NOMO-1 treated with dmso at 0.1 percent for 144 hours (cell line): Measurements from ENCODE around the gene KY.

Experiments
- DNase-seq: peaks from one replicate; lab custom pipeline; 2025; ENCODE audit not compliant: unreplicated experiment; lab: John Stamatoyannopoulos, UW

Gene KY

DNA sequence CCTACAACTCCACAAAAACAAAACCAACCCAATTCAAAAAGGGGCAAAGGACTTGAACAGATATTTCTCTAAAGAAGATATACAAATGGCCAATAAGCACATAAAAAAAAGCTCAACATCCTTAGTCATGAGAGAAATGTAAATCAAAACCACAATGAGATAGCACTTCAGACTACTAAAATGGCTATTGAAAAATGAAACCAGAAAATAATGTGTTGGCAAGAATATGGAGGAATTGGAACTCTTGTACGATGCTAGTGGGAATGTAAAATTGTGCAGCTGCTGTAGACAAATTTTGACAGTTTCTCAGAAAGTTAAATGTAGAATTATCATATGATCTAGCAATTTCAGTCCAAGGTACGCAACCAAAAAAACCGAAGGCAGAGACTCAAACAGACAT is 29.0 kb downstream of the KY start:
- no peak for DNase-seq

DNA sequence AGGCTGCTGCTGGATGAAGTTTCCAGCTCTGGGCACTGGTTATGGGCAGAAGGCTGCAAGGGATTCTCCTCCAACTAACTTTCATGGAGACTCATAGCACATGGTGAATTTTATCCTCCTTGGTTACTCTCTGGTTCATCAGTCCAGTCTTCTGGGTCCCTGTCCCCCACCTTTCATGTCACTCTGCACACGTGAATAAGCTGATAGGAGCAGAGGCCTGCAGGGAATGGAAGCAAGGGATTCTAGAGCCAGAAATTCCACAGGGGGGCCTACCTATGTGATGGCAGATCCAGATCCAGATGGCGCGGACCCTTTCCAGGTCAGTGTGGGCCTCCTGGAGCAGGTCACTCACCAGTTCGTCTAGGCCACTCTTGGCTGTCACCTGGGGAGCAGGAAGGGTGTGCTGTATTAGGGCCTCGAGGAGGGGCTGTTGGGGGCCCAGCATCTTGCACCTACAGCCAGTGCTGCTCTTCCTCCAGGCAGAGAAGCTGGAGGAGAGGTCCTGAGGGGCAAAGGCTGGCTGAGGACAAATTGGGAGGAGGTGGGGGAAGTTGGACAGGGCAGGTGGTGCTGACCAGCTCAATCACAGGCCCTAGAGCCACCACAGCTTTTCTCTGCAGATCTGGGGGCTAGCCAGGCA is 30.2 kb downstream of the KY start:
- no peak for DNase-seq

DNA sequence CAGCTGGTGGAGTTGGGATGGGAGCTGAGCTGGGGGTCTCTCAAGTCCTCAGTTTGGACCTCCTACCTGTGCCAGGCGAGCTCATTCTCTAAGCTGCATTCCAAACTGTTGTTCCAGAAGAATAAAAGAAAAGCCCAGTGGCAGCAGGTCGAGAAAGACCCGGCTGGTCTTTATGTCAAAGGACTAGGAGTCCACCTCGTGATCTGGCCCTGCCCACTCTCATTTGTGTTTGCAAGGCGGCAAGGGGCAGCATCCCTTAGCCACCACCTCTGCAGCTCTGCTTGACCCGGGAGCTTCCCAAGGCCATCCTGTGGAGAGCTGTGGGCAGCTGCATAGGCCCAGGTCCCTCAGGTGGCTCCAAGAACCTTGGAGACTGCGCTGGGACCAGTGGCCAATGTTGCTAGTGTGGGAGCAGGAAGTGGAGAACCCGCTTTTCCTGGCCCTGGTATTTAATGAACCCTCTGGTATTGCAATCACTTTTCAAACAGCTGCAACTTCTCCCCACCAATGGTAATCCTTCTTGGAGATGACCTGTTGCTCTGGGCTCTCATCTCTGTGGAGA is 30.9 kb downstream of the KY start:
- DNase-seq: no peak

DNA sequence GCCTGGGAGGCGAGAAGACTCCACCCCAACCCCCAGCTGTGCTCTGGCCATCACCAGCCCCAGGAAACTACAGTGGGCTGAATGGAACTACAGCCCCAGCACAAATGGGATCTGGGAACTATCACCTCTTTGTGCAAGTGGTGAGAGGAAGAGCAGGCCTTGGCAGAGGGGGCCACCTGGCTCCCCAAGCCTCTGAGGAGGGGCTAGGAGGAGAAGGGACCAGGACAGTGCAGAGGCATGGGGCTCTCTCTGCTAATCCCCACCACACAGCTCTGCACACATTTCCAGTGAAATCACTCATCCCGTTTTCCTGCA is 31.6 kb downstream of the KY start:
- DNase-seq: no peak

DNA sequence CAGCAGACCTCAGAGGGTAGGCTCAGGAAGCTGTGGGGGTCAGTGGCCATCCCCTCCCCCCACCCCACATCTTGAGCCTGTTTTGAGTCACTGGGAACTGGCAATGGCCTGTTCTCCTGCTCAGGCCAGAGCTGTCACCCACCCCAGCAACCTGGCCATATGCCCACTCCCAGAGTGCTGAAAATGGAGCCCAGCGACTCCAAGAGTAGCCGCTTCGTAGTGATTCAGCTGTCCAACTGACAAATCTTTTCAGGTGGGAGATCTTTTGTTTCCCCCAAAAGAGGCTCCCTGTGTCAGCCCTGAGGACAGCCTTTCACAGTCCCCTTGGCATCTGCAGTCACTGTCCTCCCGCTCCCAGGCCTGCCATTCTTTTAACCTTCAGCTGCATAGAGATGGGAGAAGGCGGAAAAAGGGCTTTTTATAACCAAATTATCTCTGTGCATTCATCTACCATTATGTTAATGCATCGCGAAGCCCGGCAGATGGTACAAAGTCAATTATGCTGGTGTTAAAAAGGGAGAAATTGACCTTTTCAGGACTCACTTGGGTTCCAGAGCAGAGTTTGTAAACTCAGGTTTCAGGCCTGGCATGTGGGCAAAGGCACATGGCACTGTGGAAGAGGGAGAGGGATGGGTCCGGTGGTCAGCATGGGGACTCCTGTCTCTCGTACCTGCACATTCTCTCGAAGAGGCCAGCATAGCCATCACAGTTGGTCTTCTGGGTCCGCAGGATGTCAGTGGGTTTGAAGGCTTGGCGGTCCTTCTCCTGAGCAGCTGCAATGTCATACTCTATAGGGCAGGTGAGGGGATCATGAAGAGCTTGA is 32.1 kb downstream of the KY start:
- DNase-seq: no peak

DNA sequence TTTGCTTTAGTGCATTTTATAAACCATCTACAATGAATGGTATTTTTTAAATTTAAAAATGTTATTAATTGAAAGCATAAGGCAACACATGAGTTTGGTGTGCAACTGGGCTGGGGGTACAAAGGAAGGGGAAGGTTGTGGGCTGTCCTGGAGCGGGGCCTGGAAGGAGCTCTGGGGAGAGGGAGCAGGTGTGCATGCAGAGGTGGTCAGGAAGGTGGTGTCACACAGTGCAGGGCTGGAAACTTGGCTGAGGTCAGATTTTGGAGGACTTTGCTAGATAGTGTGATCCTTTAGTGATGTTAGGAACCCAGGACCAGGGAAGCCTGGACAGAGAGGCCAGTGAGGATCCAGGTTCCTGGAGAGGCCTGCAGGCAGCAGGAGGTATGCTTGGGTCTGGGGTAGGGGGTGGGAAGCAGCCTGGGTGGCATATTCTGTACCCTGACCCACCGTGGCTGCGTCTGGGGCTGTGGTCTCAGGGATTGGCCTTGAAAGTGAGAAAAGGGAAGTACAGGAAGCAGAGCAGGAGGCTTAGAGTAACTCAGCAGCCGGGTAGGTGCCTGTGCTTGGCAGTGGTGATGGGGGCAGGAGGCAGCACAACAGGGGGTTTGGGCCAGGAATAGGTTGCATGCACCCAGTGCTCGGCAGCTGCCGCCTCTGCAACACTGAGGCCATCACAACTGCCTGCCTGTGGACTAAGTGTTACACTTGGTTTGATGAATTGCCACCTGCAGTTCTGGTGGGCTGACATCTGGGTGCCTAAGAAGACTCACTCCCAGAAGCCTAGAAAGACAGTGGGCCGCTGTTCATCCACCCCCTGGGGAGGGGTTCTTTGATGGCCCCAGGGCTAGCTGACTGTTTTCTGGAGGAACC is 33.0 kb downstream of the KY start:
- no peak for DNase-seq

DNA sequence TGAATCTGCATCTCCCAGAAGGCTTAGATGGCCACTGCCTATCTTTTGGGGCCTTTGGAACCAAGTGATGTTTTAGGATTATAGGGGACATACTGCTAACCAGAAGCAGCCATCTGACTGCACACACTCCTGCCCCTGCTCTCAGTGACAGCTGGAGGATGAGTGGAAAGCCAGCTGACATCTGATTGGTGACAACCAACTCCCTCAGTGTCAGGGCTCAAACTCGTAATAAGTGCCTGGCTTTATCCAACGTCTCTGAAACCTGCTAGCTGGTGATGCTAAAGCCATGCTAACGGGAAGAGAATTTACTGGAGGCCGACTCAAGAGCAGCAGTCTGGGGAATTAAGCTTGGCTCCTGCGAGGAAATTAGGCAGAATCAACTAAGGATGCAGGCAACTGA is 35.1 kb downstream of the KY start:
- DNase-seq: no peak

DNA sequence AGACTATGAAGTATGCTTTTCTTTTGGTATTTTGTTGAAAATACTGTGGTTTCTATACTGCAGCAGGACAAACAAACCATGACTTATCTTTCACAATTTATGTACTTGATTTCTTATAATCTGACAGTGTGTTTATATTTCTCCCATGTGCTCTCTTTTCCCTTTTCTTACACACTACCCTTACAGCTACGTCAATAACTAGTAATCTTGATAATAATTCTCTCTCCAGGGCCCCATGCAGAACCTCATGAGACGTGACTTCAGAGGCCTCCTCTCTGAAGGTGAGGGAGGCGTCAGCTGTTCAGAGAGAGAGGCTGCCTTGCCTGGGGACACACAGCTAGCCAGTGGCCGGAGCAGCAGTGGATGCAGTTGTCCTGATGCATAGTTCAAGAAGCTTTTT is 35.9 kb downstream of the KY start:
- no peak for DNase-seq

DNA sequence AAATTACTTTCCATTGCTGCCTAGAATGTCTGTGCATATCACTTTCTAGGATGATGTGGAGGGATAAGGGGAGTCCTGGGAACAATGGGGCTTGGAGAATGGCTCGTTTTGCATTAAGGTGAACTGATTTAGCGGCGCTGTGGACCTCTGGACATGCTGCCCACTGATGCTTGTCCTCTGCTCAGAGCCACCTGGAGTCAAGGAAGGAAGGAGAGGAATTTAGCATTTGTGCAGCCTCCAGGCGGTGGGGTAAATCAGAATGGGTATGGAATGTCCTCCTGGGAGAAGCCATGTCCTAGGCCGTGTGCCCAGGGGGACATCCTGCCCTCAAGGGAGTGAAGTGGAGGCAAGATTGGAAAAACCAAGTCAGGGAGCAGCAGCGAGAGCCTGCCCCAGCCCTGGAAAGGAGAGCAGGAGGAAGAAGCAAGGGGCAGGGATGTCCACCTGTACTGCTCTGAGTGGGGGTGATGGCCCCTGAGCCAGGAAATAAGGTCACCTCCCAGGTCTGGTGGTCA is 37.8 kb downstream of the KY start:
- DNase-seq: no peak

DNA sequence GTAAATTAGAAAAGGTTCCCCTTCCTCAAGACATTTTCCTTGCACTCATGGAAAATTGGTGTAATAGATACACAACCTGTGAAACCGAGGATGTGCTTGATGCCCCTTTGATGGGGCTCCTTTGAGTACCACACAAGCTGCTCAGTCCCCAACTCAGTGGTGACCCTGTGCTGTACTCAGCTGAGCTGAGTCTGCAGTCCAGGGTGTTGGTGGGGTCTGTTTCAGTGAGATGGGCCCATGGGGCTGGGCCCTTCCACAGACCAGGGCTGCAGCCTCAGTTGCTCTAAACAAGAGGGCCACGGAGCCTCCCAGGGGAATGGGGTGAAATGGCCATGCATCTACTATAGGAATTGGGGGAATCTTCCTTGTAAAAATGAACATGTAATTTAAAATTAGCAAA is 39.3 kb downstream of the KY start:
- DNase-seq: no peak

DNA sequence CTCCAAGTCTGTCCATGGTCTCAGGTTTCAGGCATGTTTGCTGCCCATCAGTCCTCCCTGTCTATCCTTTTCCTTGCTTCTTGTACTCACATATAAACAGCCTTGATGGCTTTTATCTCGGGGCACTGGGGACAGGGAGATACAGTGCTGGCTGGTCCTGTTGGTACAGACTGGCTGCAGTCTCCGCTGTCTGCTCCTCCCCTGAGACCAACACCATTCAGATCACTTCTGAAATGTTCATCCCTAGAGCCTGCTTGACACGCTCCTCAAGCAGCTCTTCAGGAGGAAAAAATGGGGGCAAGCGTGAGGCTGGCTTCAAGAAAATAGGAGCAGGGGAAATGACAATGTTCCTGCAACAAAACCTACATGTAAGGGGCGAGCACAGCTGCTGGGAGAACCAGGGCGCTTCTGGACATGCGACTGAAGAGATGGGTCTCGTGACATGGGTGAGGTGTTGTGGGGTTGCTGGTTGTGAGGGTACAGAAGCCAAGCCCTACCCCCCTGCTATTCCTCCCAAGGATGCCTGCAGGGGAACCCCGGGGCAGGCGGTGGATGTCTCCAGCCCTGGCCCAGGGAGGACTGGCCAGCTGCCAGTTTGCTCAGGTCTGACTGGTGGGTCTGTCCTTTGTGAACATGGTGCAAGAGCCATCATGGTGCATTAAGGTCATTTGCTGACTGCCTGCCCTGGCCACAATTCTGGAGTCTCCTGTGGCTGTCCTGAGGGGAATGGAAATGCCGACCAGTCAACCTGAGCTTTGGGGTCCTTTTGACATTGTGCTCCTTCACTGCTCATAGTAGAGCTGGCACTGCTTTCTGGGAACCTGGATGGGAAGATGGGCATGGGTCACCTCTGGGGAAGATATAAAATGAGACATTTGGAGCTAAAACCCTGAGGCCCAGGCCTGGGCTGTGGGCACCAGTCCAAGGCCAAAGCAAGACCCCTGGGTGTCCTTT is 40.1 kb downstream of the KY start:
- DNase-seq: no peak

DNA sequence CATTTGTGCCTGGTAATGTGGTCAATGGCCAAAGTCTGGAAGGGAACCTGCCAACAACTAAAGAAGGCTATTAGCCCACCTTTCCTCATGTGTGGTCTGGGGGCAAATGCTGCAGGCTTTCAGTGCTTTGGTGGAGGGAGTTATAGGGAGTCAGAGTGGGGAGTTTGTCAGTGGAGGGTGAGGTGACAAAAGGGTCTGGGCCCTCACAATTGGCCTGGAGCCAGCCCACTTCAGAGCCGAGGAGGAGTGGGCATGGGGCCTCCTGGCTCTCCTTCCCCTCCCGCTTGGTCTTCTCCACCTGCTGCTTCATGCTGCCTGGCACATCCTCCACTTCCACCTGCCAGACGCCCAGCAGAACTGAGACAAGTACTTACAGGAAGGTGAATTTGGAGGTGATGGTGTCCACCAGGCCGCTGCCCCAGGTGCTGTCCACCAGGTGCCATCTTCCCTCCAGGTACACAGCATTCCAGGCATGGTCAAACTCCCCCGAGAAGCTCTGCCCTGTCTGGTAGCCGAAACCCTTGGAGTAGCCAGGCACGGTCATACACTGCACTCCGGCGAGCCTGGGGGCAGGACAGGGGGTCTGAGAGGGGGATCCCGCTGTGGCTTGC is 40.9 kb downstream of the KY start:
- no peak for DNase-seq

DNA sequence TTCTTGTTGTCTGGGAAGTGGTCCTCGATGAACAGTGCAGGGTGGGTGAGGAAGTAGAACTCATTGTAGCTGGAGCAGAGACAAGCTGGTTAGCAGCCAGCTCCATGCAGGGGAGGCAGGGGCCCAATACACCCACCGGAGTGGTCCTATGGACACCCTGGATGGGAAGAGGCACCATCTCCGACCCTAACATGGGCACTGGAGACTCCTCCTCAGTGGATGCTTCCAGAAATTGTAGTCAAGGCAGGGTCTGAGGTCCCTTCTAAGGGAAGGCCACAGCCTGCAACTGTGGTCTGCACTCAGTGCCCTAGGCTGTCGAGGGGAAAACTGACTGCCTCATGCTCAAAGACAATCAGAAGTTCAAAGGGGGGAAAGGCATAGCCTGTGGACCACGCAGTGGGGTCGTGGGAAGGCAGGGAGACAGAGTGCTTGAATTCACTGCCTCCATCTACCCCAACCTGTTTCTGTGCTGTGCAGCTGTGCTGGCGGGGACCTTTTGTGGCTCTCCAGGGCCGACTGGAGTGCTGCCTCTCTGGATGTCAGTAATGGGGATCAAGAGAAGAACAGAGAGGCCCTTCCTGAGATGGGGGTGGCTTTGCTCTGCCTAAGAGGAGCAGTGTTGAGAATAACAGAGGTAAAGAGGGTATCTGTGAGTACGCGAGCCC is 41.9 kb downstream of the KY start:
- no peak for DNase-seq

DNA sequence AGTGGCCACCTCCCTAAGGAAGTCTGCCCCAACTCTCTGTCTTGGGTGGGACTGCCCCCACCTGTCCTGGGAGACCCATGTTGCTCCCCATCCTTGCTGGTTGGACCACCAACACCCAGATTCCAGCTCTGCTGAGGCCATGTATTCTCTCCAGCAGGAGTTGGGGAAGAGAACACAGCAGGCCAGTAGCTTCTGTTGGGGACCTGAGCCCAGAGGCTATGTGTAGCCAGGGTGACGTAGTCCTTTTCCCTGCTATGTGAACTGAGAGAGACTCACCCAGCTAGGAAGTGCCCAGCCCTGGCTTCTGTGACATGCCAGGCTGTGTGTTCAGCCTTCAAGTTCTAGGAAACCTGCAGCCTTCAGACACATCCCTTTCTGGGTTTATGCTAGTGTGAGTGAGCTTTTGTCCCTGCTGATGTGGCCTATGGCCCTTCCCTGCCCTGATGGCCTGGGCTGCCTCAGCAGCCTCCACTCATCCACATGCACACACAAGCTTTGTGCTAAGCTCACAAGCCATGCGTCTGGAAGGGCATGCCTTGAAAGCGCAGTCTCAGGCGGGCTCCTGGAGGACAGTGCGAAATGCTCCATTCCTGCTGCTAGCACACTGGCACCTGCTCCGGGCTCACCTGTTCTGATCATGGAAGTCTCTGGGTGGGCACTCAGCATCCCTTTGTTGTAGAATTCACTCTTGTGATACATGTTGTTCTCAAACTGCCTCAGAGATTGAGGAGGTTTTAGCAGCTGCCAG is 42.6 kb downstream of the KY start:
- no peak for DNase-seq

DNA sequence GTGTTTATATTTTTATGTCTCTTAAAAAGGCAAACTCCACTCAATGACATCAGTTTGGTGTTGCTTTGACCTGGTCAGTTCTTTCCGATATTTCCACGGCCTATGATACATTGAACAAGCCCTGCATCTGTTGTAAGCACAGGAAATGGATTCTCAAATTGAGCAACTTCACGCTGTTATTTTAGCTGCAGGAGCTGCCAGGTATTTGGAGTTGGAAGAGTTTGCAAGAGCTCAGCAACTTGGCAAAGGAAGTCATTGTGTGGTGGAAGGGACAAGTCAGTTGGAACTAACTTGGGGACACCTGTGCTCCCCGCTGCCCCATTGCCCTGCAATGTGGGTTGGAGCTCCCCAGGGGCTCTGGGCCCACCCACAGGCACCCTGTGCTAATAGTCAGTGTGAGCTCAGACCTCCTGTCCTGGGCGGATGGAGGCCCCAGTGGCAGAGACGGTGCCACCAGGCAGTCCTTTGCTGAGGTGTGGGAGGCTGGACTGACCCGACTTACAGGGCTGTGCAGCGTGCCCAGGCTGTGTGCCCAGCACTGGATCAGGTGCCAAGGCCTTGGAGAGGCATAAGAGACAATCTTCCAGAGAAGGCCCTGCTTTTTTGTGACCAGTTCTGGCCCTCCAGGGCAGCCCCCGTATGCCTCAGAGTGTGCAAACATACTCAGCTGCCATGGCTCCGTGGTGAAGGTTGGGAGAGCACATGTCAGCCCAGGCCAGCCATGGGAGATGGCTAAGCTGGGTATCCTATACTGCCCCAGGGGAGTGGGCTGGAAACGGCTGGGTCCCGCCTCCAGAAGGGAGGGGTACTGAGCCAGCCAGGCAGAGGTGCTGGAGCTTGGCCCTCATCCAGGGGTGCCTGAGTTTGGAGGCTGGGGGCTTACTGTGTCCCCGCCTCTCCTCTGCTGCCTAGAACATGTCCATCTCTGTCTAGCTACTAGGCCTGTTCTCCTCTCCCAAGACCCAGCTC is 43.5 kb downstream of the KY start:
- DNase-seq: peak; percentile 50

DNA sequence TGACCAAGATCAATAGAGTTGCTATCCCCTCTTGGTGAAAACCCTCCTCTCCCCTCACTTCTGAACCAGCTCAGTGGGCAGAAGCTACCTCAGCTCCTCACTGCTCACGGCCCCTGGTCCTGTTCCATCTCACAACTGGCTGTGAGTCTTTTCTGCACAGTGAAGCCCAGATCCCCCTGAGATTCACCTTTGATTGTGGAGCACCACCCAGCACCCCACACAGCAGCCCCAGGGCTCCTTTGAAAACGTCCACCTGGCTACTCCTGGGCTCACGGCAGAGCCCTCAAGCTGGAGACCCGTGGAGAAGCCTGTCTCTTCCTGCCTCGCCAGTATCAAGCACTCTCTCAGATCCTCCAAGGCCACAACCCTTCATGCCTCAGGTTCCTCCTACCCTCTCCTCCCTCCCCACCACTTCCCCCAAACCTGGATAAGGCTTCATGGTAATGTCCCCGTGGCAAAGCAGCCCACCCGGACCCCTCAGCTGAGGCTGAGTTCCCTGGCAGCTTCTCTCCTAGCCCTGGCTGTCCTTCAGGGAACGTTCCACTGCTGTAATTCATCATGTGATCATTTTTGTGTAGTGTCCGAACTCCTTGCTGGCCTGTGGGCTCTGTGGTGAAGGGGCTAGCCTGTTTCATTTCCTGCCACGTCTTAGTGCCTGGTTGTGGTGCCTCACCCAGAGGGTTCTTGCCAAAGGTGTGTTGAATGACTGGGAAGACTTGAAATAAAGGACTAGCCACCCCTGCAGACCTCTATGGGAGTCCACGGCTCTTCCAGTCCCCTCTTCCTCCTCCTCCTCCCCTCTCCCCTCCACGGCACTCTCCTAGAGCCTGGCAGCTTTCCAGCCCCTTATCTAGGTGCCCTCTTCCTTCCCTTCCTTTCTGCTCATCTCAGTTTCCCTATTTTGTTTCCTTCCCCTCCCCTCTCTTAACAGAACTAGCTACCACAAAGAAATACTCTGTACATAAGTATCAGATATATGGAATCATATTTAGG is 44.5 kb downstream of the KY start:
- DNase-seq: peak; percentile 61
